Uterus (tissue), 4 donors: ENCODE measurements around the gene THSD8. TPM values are rescaled to one million over a fixed set of nuclear protein-coding genes. Genes with fewer than 3 reads are reported as not detected.

ENCODE experiments used
- DNase-seq, 2 donors: peaks; one replicate each; pipeline ENCODE4 v3.0.0-alpha.2; 2019 to 2020
- H3K27ac ChIP-seq, 2 donors: fragments of 200-600 bp; sonication (generic); 1 replicate in 1 of 2; 2 replicates in 1 of 2; pipeline ENCODE4 v1.5.1; 2016 to 2018
- H3K27me3 ChIP-seq, 2 donors: fragments of 200-600 bp; sonication (generic); one replicate each; pipeline ENCODE4 v1.5.1; 2018 to 2019; ENCODE audit warnings: control low read depth in 1 of 2
- H3K36me3 ChIP-seq, 2 donors: fragments of 200-600 bp; sonication (generic); one replicate each; pipeline ENCODE4 v1.5.1; 2019; ENCODE audit warnings: control low read depth in 1 of 2
- H3K4me1 ChIP-seq, 2 donors: fragments of 200-600 bp; sonication (generic); one replicate each; pipeline ENCODE4 v1.5.1; 2018 to 2019; ENCODE audit warnings: control low read depth in 1 of 2
- H3K4me3 ChIP-seq, 2 donors: fragments of 200-600 bp; sonication (generic); 1 replicate in 1 of 2; 2 replicates in 1 of 2; pipeline ENCODE4 v1.5.1; 2018 to 2019; ENCODE audit warnings: mild to moderate bottlenecking in 1 of 2
- H3K9me3 ChIP-seq, 2 donors: fragments of 200-600 bp; sonication (generic); one replicate each; pipeline ENCODE4 v1.5.1; 2019; ENCODE audit warnings: control low read depth in 1 of 2
- POLR2A ChIP-seq, 2 donors: fragments of 450-650 bp; IDR thresholded peaks; one replicate each; pipeline ENCODE4 v1.6.1; 2016; ENCODE audit warnings: antibody characterized with exemption in 2 of 2, mild to moderate bottlenecking in 1 of 2, moderate library complexity in 1 of 2
- intact Hi-C: fragments of 100-400 bp; cut with DNase I; formaldehyde crosslinking; loops from one replicate; pipeline ENCODE4 v1.15.1; 2023; ENCODE audit warnings: low total_unique reads
- total RNA-seq, 4 donors: library from RNA; depleted of rRNA in 3 of 4; stranded (reverse); fragments of >200 nt in 3 of 4; gene quantifications; one replicate each; pipeline versions ENCODE4 v1.1.0 to v1.2.4, GENCODE V29; 2014 to 2023
- TF ChIP-seq, protein P1 (sequence below), 4 experiments: fragments of 200-600 bp in 2 of 4; fragments of 450-650 bp in 2 of 4; sonication (generic) in 2 of 4; IDR thresholded peaks; one replicate each; pipeline ENCODE4 v1.5.1; 2016 to 2019; ENCODE audit warnings: antibody characterized with exemption in 4 of 4, mild to moderate bottlenecking in 2 of 4, moderate library complexity in 1 of 4
- donor health status: DM: yes; HTN: yes; CAD: no.

The THSD8 gene
- total RNA-seq, 4 donors from 2014 or later, result 4.1 TPM; not detected in 3

DNA sequence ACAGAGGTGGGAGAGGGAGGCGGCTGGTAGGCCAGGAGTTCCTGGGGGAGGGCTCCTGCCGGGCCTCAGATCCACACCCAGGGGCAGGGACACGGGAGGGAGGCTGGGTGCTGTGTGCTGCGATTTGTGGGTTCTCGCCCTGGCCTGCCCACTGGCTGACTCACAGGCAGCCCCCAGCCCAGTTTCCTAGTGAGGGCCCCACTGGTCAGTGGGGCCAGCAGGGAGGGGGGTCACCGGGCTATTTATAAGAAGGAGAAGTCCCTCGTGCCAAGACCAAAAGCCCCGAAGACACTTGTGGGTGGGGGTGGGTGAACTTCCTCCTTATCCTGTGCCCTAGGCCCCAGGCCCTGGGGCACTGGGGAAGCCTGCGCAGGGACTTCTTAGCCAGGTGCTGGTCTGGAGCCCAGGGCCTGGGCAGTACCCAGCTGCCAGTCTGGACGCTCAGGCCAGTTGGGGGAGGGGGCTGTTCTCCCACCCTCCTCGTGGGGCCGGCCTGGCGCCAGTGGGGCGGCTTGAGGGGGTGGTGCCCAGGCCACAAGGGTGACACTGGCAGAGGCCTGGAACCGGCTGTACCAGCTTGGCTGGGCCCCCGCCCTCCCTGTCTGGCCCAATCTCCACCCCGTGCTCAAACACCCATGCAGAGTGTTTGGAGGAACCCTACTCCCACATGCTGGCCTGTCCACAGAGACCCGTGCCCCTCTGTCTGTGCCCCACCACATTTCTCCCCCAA, 15.6 kb upstream of the THSD8 start:
- TF ChIP-seq, protein P1, sequence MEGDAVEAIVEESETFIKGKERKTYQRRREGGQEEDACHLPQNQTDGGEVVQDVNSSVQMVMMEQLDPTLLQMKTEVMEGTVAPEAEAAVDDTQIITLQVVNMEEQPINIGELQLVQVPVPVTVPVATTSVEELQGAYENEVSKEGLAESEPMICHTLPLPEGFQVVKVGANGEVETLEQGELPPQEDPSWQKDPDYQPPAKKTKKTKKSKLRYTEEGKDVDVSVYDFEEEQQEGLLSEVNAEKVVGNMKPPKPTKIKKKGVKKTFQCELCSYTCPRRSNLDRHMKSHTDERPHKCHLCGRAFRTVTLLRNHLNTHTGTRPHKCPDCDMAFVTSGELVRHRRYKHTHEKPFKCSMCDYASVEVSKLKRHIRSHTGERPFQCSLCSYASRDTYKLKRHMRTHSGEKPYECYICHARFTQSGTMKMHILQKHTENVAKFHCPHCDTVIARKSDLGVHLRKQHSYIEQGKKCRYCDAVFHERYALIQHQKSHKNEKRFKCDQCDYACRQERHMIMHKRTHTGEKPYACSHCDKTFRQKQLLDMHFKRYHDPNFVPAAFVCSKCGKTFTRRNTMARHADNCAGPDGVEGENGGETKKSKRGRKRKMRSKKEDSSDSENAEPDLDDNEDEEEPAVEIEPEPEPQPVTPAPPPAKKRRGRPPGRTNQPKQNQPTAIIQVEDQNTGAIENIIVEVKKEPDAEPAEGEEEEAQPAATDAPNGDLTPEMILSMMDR (IDR thresholded peaks at IDR 0.05), result no peak
- peak in 1 of 2 donors; percentile 40 for TF ChIP-seq POLR2A (IDR thresholded peaks at IDR 0.05)
- Histone ChIP-seq H3K36me3 (no peaks in the 10 kb centered on the region), H3K27me3 (no peaks in the 10 kb centered on the region), H3K27ac (peak overlapping the region; percentile 98 to 100), H3K4me1 (peaks cover 0 to 18% of the 10 kb centered on the region in 2 donors), H3K4me3 (no peak overlapping the region), H3K9me3 (no peaks in the 10 kb centered on the region)
- intact Hi-C loops, result no loop called here
- no peak for DNase-seq

DNA sequence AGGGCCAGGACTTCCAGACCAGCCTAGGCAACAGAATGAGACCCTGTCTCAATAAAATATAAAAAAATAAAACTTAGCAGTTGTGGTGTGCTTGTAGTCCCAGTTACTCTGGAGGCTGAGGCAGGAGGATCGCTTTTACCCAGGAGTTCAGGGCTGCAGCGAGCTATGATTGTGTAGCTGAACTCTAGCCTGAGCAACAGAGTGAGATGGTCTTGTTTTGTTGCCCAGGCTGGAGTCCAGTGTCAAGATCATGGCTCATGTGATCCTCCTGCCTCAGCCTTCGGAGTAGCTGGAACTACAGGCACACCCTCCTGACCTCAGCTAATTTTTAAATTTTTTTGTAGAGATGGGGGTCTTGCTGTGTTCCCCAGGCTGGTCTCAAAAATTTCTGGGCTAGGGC, 14.9 kb upstream of the THSD8 start:
- no peaks in the 10 kb centered on the region for H3K27me3 ChIP-seq
- H3K9me3 ChIP-seq, result no peaks in the 10 kb centered on the region
- intact Hi-C loops, result no loop called here
- no peak for DNase-seq
- peak overlapping the region; percentile 98 to 100 for H3K27ac ChIP-seq
- H3K4me1 ChIP-seq, result peaks cover 0 to 18% of the 10 kb centered on the region in 2 donors
- TF ChIP-seq, protein P1 (IDR thresholded peaks at IDR 0.05), result no peak
- no peak for TF ChIP-seq POLR2A (IDR thresholded peaks at IDR 0.05)
- no peak overlapping the region for H3K4me3 ChIP-seq
- no peaks in the 10 kb centered on the region for H3K36me3 ChIP-seq

- no peak for DNase-seq
- no peaks in the 10 kb centered on the region for H3K27me3 ChIP-seq
- TF ChIP-seq POLR2A (IDR thresholded peaks at IDR 0.05), result no peak
- TF ChIP-seq, protein P1 (IDR thresholded peaks at IDR 0.05), result no peak
- H3K27ac ChIP-seq, result peak overlapping the region; percentile 98 to 100
- intact Hi-C loops, result no loop called here
- peaks cover 0 to 18% of the 10 kb centered on the region in 2 donors for H3K4me1 ChIP-seq
- no peaks in the 10 kb centered on the region for H3K36me3 ChIP-seq
- H3K9me3 ChIP-seq, result no peaks in the 10 kb centered on the region
- no peak overlapping the region for H3K4me3 ChIP-seq
Observed at GRCh38 chr19:12787458-12787857, 14.4 kb upstream of the THSD8 start.

GRCh38 chr19:12788042-12788681, 13.7 kb upstream of the THSD8 start:
- Histone ChIP-seq H3K4me3 (peak overlapping the region; percentile 84 to 87), H3K4me1 (peaks cover 0 to 18% of the 10 kb centered on the region in 2 donors), H3K36me3 (no peaks in the 10 kb centered on the region), H3K27ac (peak overlapping the region; percentile 98 to 100), H3K27me3 (no peaks in the 10 kb centered on the region), H3K9me3 (no peaks in the 10 kb centered on the region)
- intact Hi-C loops, result no loop called here
- DNase-seq, result no peak
- TF ChIP-seq, protein P1 (IDR thresholded peaks at IDR 0.05), result no peak
- TF ChIP-seq POLR2A (IDR thresholded peaks at IDR 0.05), result no peak

GRCh38 chr19:12788682-12789097, 13.2 kb upstream of the THSD8 start:
- peak overlapping the region; percentile 98 to 100 for H3K27ac ChIP-seq
- peak; percentile 79 to 84 for DNase-seq
- H3K9me3 ChIP-seq, result no peaks in the 10 kb centered on the region
- H3K4me3 ChIP-seq, result peak overlapping the region; percentile 84 to 87
- intact Hi-C loops, result no loop called here
- H3K27me3 ChIP-seq, result no peaks in the 10 kb centered on the region
- no peak for TF ChIP-seq POLR2A (IDR thresholded peaks at IDR 0.05)
- TF ChIP-seq, protein P1 (IDR thresholded peaks at IDR 0.05), result no peak
- peaks cover 0 to 13% of the 10 kb centered on the region in 2 donors for H3K4me1 ChIP-seq
- no peaks in the 10 kb centered on the region for H3K36me3 ChIP-seq
